AG09309 (cell line): ENCODE measurements around the gene CIAPIN1.

Experiments used
- DNase-seq: peaks from one replicate; pipeline ENCODE4 v3.0.0-alpha.2; 2010; ENCODE audit warnings: low read depth
- H3K4me3 ChIP-seq: 2 replicates; pipeline ENCODE4 v1.5.1; 2011; ENCODE audit warnings: mild to moderate bottlenecking, low read depth, low read length, moderate library complexity; ENCODE audit not compliant: control insufficient read depth
- CTCF ChIP-seq: IDR thresholded peaks from 2 replicates; pipeline ENCODE4 v1.5.1; 2011; ENCODE audit warnings: mild to moderate bottlenecking, low read depth, low read length, inconsistent platforms; ENCODE audit not compliant: insufficient read depth, control insufficient read depth; ENCODE audit errors: missing control alignments

CIAPIN1 gene

GRCh38 chr16:57394444-57394843 is 52.7 kb downstream of the CIAPIN1 start:
- no peak for TF ChIP-seq CTCF
- no peak for DNase-seq

GRCh38 chr16:57392694-57393093 is 54.5 kb downstream of the CIAPIN1 start:
- no peak overlapping the region for H3K4me3 ChIP-seq
- DNase-seq, result no peak
- TF ChIP-seq CTCF, result no peak

More at GRCh38 chr16:57394444-57394843, 52.7 kb downstream of the CIAPIN1 start:
- no peak overlapping the region for H3K4me3 ChIP-seq

- no peak for TF ChIP-seq CTCF
- H3K4me3 ChIP-seq, result no peak overlapping the region
- DNase-seq, result no peak
Observed at GRCh38 chr16:57391708-57392107, 55.5 kb downstream of the CIAPIN1 start.

GRCh38 chr16:57391300-57391699 is 55.9 kb downstream of the CIAPIN1 start:
- TF ChIP-seq CTCF, result no peak
- H3K4me3 ChIP-seq, result no peak overlapping the region
- no peak for DNase-seq

GRCh38 chr16:57390636-57391295 is 56.4 kb downstream of the CIAPIN1 start:
- no peak for DNase-seq
- no peak overlapping the region for H3K4me3 ChIP-seq
- no peak for TF ChIP-seq CTCF

- no peak for DNase-seq
- TF ChIP-seq CTCF, result no peak
Observed at GRCh38 chr16:57389087-57389468, 58.1 kb downstream of the CIAPIN1 start.

More at GRCh38 chr16:57389087-57389468, 58.1 kb downstream of the CIAPIN1 start:
- no peak overlapping the region for H3K4me3 ChIP-seq
